ENCODE results near the gene MT1HL1.

GRCh38 chr1:237048803-237049202, 44.6 kb upstream of the MT1HL1 start:
- TF ChIP-seq EZH2 (IDR thresholded peaks at IDR 0.05; ENCODE audit: insufficient read depth, poor library complexity, severe bottlenecking), result no peak
- TF ChIP-seq EZH2phosphoT487 (IDR thresholded peaks at IDR 0.05; ENCODE audit: insufficient read depth, low read depth), result no peak

Data from GM23248 (cell line).